AG08396 (cell line): Measurements from ENCODE around the gene RFPL3.
"Not testable (repeated sequence)": the region's sequence is repeated elsewhere in the genome, so short reads cannot be mapped to it uniquely, and the experiment has no call there.

Experiments used
- DNase-seq: peaks from one replicate; pipeline ENCODE4 v3.0.0; 2012; ENCODE audit warnings: low spot score, mixed read lengths

The RFPL3 gene

GRCh38 chr22:32353840-32354239 lies 3.8 kb upstream of the RFPL3 start:
- DNase-seq: no peak

- DNase-seq: peak; percentile 39
These were observed 3.0 kb upstream of the RFPL3 start for GRCh38 chr22:32354360-32355351.

GRCh38 chr22:32355760-32356159 lies 1.9 kb upstream of the RFPL3 start:
- no peak for DNase-seq

- DNase-seq: not testable (repeated sequence)
These were observed 2.4 kb downstream of the RFPL3 start for GRCh38 chr22:32360096-32360495.

- no peak for DNase-seq
These were observed 3.6 kb downstream of the RFPL3 start for GRCh38 chr22:32361257-32361656.

- no peak for DNase-seq
These were observed 6.5 kb downstream of the RFPL3 start for GRCh38 chr22:32364210-32364609.

- no peak for DNase-seq
These were observed 18.2 kb downstream of the RFPL3 start for GRCh38 chr22:32375678-32376450.

GRCh38 chr22:32376681-32377080 lies 19.0 kb downstream of the RFPL3 start:
- no peak for DNase-seq

- DNase-seq: no peak
These were observed 21.1 kb downstream of the RFPL3 start for GRCh38 chr22:32378707-32379272.

GRCh38 chr22:32380991-32381390 lies 23.3 kb downstream of the RFPL3 start:
- no peak for DNase-seq

GRCh38 chr22:32385681-32386080 lies 28.0 kb downstream of the RFPL3 start:
- DNase-seq: no peak

- DNase-seq: no peak
These were observed 32.0 kb downstream of the RFPL3 start for GRCh38 chr22:32389685-32390084.

GRCh38 chr22:32395107-32395506 lies 37.4 kb downstream of the RFPL3 start:
- no peak for DNase-seq

- DNase-seq: no peak
These were observed 38.6 kb downstream of the RFPL3 start for GRCh38 chr22:32396255-32396654.

GRCh38 chr22:32396746-32397145 lies 39.1 kb downstream of the RFPL3 start:
- no peak for DNase-seq

GRCh38 chr22:32401486-32401885 lies 43.8 kb downstream of the RFPL3 start:
- no peak for DNase-seq

- no peak for DNase-seq
These were observed 46.4 kb downstream of the RFPL3 start for GRCh38 chr22:32404021-32404420.

GRCh38 chr22:32407312-32407711 lies 49.6 kb downstream of the RFPL3 start:
- DNase-seq: no peak

- no peak for DNase-seq
These were observed 50.3 kb downstream of the RFPL3 start for GRCh38 chr22:32407936-32408335.

- DNase-seq: no peak
These were observed 52.3 kb downstream of the RFPL3 start for GRCh38 chr22:32409977-32410376.

GRCh38 chr22:32410459-32410858 lies 52.8 kb downstream of the RFPL3 start:
- no peak for DNase-seq
